Measurements from ENCODE around the gene RGS13. TPM values are rescaled to one million over a fixed set of nuclear protein-coding genes. Genes with fewer than 3 reads are reported as not detected.

The RGS13 gene, protein sequence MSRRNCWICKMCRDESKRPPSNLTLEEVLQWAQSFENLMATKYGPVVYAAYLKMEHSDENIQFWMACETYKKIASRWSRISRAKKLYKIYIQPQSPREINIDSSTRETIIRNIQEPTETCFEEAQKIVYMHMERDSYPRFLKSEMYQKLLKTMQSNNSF
- total RNA-seq (not detected in 2 replicates), polyA plus RNA-seq (not detected in 2 replicates), polyA minus RNA-seq (not detected in 2 replicates), Bru-seq, nascent RNA (not detected), BruChase-seq, experiment 1, labeled RNA remaining after a 6-hour chase (not detected), BruChase-seq, experiment 2, labeled RNA remaining after a 2-hour chase (not detected)
- not detected in 2 replicates for polyA plus RNA-seq (2011; cell fraction: cytosol; rRNA removed)
- not detected in 2 replicates for polyA plus RNA-seq (2011; cell fraction: nucleus; rRNA removed)
- polyA plus RNA-seq (2012), result not detected in 2 replicates
- polyA minus RNA-seq (2011; cell fraction: cytosol; rRNA and poly(A)+ RNA removed), result not detected
- polyA minus RNA-seq (2011; cell fraction: nucleus; rRNA and poly(A)+ RNA removed), result not detected in 2 replicates
- long read RNA-seq, result 0 reads

DNA sequence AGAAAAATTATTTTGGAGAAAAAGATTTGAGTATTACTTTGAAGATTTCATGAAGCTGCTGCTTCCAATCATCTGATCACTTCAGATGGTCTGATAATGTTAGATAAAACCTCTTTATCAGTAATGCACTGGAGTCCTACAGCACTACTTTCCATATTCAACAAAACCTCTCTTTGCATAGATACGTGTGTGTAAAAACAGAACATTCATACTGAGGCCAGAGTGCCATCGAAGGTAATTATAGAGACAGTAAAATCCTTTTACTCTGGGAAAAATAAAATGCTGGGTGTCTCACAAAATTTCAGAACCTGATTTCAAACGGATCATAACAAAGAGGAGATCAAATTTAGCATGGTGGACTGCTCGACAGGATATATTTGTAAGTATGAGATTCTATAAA lies at the start of gene RGS13:
TSS of gene RGS13 (plus strand) at position 209 of the 400 bp plus-strand sequence. CDS start 8,188 bp downstream, outside the sequence.
- ChIA-PET CTCF (no interaction called here), POLR2A (no interaction called here)
- H3K79me2 ChIP-seq (ENCODE audit: control insufficient read depth, insufficient read depth, low read length), result no peaks in the 10 kb centered on the region
- DNase-seq (ENCODE audit: low read depth, low spot score) (no peak), FAIRE-seq (no peak)
- H3K4me3 ChIP-seq (replicated peaks in 1 of 3; ENCODE audit: insufficient read depth in 1 of 3, low read depth in 1 of 3, low read length in 3 of 3), result no peak within 1 kb of the TSS
- dilution Hi-C loops (cut with MboI; ENCODE audit: extremely low pct_ligation_motif_present, low sequenced_read_pairs) (no loop called here), intact Hi-C loops (cut with micrococcal nuclease) (no loop called here)
- H3K4me2 ChIP-seq (ENCODE audit: insufficient read depth, low read length), result no peak within 1 kb of the TSS
- H3K27ac ChIP-seq (ENCODE audit: insufficient read depth, low read depth, low read length), result no peak within 1 kb of the TSS
- H3K27me3 ChIP-seq (ENCODE audit: control insufficient read depth in 2 of 2, insufficient read depth in 2 of 2, low read length in 2 of 2), result no peaks in the 10 kb centered on the region
- TF ChIP-seq MYC (IDR thresholded peaks at IDR 0.05; ENCODE audit: low read depth, low read length) (no peak), JUN (IDR thresholded peaks at IDR 0.05; ENCODE audit: borderline replicate concordance, insufficient read depth, insufficient read length, low read depth) (no peak), CTCF (IDR thresholded peaks at IDR 0.05; ENCODE audit: extremely low read depth in 1 of 2, insufficient read depth in 1 of 2, low read depth in 1 of 2, low read length in 2 of 2) (no peak), EZH2 (IDR thresholded peaks at IDR 0.05; ENCODE audit: borderline replicate concordance, low read depth, low read length, severe bottlenecking) (no peak), FOS (IDR thresholded peaks at IDR 0.05; ENCODE audit: borderline replicate concordance, insufficient read depth, low read length) (no peak), GATA2 (IDR thresholded peaks at IDR 0.05; ENCODE audit: insufficient read depth, insufficient read length, low read depth, low read length) (no peak), MAX (IDR thresholded peaks at IDR 0.05; ENCODE audit: insufficient read depth, insufficient read length) (no peak), POLR2AphosphoS5 (IDR thresholded peaks at IDR 0.05; ENCODE audit: insufficient read depth, low read depth, low read length) (no peak), POLR2A (IDR thresholded peaks at IDR 0.05; ENCODE audit: low read depth, low read length) (no peak)
- H4K20me1 ChIP-seq (replicated peaks; ENCODE audit: control insufficient read depth, extremely low read depth, insufficient read depth, low read length), result no peaks in the 10 kb centered on the region
- H3K9ac ChIP-seq (replicated peaks; ENCODE audit: extremely low read depth, insufficient read depth, low read length), result no peak within 1 kb of the TSS
- BruUV-seq (replicated peaks), result no TSS peak
- no peaks in the 10 kb centered on the region for H3K36me3 ChIP-seq (ENCODE audit: control insufficient read depth in 2 of 2, extremely low read depth in 1 of 2, insufficient read depth in 2 of 2, low read length in 2 of 2)
- no peaks in the 10 kb centered on the region for H3K4me1 ChIP-seq (ENCODE audit: control insufficient read depth, extremely low read depth, insufficient read depth, low read length)
- H2AFZ ChIP-seq (ENCODE audit: low read depth, low read length), result no peak within 1 kb of the TSS
- H3K9me1 ChIP-seq (replicated peaks; ENCODE audit: control insufficient read depth, extremely low read depth, insufficient read depth, low read length), result no peaks in the 10 kb centered on the region
- no peaks in the 10 kb centered on the region for H3K9me3 ChIP-seq (replicated peaks; ENCODE audit: control insufficient read depth, insufficient read depth, low read length)

All from endothelial cell of umbilical vein (primary cell).